GM12801 (cell line): ENCODE data around the gene AP2A2.

Experiments used
- TF ChIP-seq, protein P1 (sequence below): IDR thresholded peaks from one replicate; pipeline ENCODE4 v1.5.1; 2011; ENCODE audit warnings: control low read depth; ENCODE audit not compliant: insufficient read length; ENCODE audit errors: extremely low read depth

AP2A2 gene

DNA sequence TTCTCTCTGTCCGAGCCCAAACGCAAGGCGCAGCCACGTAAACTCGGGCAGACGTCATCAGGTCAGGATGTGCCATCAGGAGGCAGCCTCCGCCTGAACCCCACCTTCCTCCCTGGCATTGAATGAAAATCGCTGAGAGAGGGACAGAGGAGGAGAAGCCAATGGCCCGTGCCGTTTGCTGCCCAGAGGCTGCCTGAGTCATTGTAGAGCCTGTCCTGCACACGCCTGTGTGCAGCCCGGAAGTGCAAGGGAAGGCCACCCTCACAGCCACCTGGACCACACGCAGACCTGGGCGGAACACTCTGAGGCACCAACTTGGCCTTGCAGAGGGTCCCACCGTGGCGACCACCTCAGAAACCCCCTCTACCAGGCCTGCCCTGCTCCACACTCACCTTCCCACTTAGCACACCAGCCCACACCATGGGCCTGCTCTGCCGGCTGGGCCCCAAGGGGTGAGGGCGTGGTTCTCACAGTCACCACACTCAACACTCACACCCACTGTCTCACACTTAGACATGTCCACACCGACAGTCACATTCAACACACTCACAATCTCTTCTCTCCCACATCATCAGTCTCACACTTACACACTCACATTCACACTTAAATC lies 24.1 kb upstream of the AP2A2 start:
- TF ChIP-seq, protein P1, sequence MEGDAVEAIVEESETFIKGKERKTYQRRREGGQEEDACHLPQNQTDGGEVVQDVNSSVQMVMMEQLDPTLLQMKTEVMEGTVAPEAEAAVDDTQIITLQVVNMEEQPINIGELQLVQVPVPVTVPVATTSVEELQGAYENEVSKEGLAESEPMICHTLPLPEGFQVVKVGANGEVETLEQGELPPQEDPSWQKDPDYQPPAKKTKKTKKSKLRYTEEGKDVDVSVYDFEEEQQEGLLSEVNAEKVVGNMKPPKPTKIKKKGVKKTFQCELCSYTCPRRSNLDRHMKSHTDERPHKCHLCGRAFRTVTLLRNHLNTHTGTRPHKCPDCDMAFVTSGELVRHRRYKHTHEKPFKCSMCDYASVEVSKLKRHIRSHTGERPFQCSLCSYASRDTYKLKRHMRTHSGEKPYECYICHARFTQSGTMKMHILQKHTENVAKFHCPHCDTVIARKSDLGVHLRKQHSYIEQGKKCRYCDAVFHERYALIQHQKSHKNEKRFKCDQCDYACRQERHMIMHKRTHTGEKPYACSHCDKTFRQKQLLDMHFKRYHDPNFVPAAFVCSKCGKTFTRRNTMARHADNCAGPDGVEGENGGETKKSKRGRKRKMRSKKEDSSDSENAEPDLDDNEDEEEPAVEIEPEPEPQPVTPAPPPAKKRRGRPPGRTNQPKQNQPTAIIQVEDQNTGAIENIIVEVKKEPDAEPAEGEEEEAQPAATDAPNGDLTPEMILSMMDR: no peak

- TF ChIP-seq, protein P1: no peak
Observed at GRCh38 chr11:904380-904779, 21.3 kb upstream of the AP2A2 start.

- TF ChIP-seq, protein P1: no peak
Observed at GRCh38 chr11:905952-906351, 19.7 kb upstream of the AP2A2 start.

DNA sequence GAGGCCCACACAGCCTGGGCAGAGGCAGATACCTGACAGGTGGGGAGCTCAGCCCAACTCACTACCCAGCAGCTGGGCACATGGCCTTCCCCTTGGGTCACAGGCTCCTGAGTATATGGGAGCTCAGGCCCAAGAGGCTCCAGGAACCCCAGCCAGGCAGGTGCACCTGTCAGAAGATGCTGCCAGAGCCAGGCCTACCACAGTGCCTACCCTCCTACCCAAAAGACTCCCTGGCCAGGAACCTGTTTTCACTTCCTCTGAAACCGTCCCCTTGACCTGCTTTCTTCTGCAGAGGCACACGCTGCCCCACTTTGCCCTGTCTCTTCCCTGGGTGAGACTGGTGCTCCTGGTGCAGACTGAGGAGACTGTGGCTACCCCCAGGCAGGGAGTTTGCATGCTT lies 18.0 kb upstream of the AP2A2 start:
- TF ChIP-seq, protein P1: no peak

DNA sequence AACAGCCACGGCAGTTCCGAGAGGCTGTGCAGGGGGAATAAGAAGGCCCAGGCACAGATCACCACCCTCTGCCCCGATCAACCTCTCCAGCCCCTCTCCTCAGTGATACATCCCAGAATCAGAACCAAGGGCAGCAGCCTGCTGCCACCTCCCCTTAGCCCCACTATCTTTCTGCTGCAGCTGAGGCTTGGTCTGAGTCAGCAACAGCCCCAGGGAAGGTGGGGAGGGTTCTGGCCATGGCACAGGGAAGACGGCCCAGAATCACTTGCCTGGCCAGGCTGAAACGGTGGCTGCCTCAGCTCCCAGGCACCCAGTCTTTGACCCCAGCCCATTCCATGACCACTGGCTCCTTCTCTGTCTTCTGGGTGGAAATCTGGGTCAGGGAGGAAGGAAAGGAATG lies 17.4 kb upstream of the AP2A2 start:
- TF ChIP-seq, protein P1: no peak

- TF ChIP-seq, protein P1: no peak
Observed at GRCh38 chr11:909406-909805, 16.3 kb upstream of the AP2A2 start.

GRCh38 chr11:910044-910588 lies 15.6 kb upstream of the AP2A2 start:
- TF ChIP-seq, protein P1: no peak

DNA sequence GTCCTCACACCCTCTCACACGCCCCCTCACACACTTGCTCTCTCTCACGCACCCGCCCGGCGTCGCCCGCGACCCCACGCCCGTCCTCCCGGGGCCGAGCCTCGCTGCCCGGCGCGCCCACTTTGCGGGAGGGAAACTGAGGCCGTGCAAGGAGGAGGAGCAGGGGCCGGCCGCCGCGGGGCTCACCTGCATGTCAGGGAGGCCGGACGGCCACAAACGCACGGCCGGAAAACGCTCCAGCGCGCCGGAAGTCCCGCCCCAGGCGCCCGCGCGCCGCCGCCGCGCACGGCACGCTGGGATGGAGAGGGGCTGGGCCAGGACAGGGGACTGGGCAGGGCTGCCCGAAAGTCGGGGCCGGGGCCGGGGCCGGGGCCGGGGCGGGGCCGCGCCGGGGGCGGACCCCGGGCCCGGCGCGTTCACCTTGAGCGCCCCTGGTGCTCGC lies 15.1 kb upstream of the AP2A2 start, which contains the start of gene CHID1:
Gene CHID1, minus strand, starts transcription at position 222 of the 442 bp plus-strand sequence. CDS start 5,994 bp downstream, outside the sequence.
- TF ChIP-seq, protein P1: no peak
